HepG2 (cell line): ENCODE data around the gene CDC20. TPM values are rescaled to one million over a fixed set of nuclear protein-coding genes. Genes with fewer than 3 reads are reported as not detected.
A peak's percentile ranks its signal among the peaks of the same experiment; 100 is the strongest.

Experiments used
- ELF4 ChIP-seq: sonication (generic); formaldehyde crosslinking; IDR thresholded peaks from 2 replicates; pipeline ENCODE4 v1.5.0; 2020; ENCODE audit warnings: missing genetic modification reagents, mild to moderate bottlenecking, moderate library complexity, borderline replicate concordance
- SAP130 ChIP-seq: IDR thresholded peaks from 2 replicates; pipeline ENCODE4 v1.6.1; 2016; ENCODE audit warnings: low read depth
- ZBTB7A ChIP-seq: sonication (generic); formaldehyde crosslinking; IDR thresholded peaks from 2 replicates; pipeline ENCODE4 v1.8.0; 2022; ENCODE audit warnings: mild to moderate bottlenecking, missing genetic modification reagents
- ZFP36L2 ChIP-seq: sonication (generic); formaldehyde crosslinking; IDR thresholded peaks from 2 replicates; pipeline ENCODE4 v1.4.0; 2020; ENCODE audit warnings: missing genetic modification reagents
- ZNF329 ChIP-seq: sonication (generic); formaldehyde crosslinking; IDR thresholded peaks from 2 replicates; pipeline ENCODE4 v1.9.0; 2021; ENCODE audit warnings: low read depth, mild to moderate bottlenecking, missing genetic modification reagents
- ZNF530 ChIP-seq: sonication (generic); formaldehyde crosslinking; IDR thresholded peaks from 2 replicates; pipeline ENCODE4 v1.5.0; 2020; ENCODE audit warnings: low read depth, mild to moderate bottlenecking, missing genetic modification reagents
- polyA plus RNA-seq, 8 experiments: library from polyadenylated mRNA; depleted of rRNA in 3 of 8; stranded (reverse) in 7 of 8; unstranded in 1 of 8; fragments of >200 nt; fragmentation: Illumina TruSeq in 4 of 8; extraction: Trizol in 4 of 8; gene quantifications; 2 replicates each; pipeline versions ENCODE4 v1.2.1 to v1.2.3, GENCODE V29; 2011 to 2016; ENCODE audit warnings: low read depth in 4 of 8, missing spikeins in 1 of 8, mixed read lengths in 1 of 8; ENCODE audit not compliant: insufficient read depth in 1 of 8
- total RNA-seq, 5 experiments: library from RNA; depleted of rRNA; stranded (reverse); fragments of >200 nt; fragmentation: Illumina TruSeq; extraction: Trizol; gene quantifications; 2 replicates each; pipeline ENCODE4 v1.2.3, GENCODE V29; 2016; ENCODE audit warnings: low read depth in 1 of 5
- TF ChIP-seq, protein P1 (sequence below): sonication (generic); formaldehyde crosslinking; IDR thresholded peaks from 2 replicates; pipeline ENCODE4 v1.4.0; 2020; ENCODE audit warnings: missing genetic modification reagents
- TF ChIP-seq, protein P2 (sequence below): sonication (generic); formaldehyde crosslinking; IDR thresholded peaks from 2 replicates; pipeline ENCODE4 v1.5.0; 2020; ENCODE audit warnings: mild to moderate bottlenecking, missing genetic modification reagents
- TF ChIP-seq, protein P3 (sequence below): sonication (generic); formaldehyde crosslinking; IDR thresholded peaks from 2 replicates; pipeline ENCODE4 v1.8.1; 2023; ENCODE audit warnings: mild to moderate bottlenecking, missing genetic modification reagents
- TF ChIP-seq, protein P4 (sequence below): sonication (generic); formaldehyde crosslinking; IDR thresholded peaks from 2 replicates; pipeline ENCODE4 v1.8.0; 2022; ENCODE audit warnings: missing genetic modification reagents, mild to moderate bottlenecking, borderline replicate concordance
- TF ChIP-seq, protein P5 (sequence below): sonication (generic); formaldehyde crosslinking; conservative IDR thresholded peaks from 2 replicates; pipeline ENCODE4 v1.4.0; 2020; ENCODE audit warnings: missing genetic modification reagents
- TF ChIP-seq, protein P6 (sequence below): sonication (generic); formaldehyde crosslinking; IDR thresholded peaks from 2 replicates; pipeline ENCODE4 v1.5.1; 2020; ENCODE audit warnings: mild to moderate bottlenecking, missing genetic modification reagents, moderate library complexity

Gene CDC20
- total and polyA plus RNA-seq, 2 of the 13 experiments (the other 11 are each of a cell fraction or from before 2014, with no cell fraction given): 57.9 to 90.0 TPM

DNA sequence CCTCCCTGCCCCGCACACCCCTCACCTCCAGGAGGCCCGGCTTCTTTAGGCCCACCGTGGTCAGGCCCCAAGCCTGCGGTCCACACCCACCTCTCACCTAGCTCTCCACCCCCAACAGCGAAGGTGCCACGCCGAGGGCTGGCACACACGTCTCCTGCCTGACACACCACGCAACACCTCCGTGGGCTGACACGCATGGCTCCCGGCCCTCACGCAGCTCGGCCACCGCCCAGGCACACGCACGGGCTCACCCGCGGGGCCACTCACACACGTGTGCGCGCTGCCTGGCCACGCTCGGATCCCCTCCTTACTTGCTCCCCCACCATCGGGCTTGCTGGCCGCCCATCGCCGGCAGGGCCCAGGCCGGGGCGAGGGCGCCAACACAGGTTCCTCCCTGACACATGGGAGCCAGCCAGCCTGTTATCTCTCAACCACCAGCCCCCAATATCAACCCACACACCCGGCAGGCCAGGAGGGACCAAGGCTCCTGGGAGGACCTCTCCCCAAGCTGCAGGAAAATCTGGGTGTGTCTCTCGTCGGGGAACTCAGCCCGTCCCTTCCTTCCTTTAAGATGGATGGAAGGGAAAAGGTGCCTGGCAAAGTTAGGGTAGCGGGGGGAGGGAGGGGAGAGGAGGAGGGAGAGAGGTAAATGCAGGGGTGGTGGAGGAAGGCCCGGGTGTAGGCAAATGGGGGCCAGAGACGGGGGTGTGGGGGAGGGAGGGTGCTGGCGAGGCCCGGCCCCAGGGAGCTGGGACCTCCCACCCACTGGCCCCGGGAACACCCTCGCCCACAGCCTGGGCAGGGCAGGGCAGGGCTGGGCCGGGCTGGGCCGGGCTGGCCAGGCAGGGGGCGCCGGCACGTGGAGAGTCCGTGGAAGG lies 8.5 kb downstream of the CDC20 start (continued):
- TF ChIP-seq, protein P1, sequence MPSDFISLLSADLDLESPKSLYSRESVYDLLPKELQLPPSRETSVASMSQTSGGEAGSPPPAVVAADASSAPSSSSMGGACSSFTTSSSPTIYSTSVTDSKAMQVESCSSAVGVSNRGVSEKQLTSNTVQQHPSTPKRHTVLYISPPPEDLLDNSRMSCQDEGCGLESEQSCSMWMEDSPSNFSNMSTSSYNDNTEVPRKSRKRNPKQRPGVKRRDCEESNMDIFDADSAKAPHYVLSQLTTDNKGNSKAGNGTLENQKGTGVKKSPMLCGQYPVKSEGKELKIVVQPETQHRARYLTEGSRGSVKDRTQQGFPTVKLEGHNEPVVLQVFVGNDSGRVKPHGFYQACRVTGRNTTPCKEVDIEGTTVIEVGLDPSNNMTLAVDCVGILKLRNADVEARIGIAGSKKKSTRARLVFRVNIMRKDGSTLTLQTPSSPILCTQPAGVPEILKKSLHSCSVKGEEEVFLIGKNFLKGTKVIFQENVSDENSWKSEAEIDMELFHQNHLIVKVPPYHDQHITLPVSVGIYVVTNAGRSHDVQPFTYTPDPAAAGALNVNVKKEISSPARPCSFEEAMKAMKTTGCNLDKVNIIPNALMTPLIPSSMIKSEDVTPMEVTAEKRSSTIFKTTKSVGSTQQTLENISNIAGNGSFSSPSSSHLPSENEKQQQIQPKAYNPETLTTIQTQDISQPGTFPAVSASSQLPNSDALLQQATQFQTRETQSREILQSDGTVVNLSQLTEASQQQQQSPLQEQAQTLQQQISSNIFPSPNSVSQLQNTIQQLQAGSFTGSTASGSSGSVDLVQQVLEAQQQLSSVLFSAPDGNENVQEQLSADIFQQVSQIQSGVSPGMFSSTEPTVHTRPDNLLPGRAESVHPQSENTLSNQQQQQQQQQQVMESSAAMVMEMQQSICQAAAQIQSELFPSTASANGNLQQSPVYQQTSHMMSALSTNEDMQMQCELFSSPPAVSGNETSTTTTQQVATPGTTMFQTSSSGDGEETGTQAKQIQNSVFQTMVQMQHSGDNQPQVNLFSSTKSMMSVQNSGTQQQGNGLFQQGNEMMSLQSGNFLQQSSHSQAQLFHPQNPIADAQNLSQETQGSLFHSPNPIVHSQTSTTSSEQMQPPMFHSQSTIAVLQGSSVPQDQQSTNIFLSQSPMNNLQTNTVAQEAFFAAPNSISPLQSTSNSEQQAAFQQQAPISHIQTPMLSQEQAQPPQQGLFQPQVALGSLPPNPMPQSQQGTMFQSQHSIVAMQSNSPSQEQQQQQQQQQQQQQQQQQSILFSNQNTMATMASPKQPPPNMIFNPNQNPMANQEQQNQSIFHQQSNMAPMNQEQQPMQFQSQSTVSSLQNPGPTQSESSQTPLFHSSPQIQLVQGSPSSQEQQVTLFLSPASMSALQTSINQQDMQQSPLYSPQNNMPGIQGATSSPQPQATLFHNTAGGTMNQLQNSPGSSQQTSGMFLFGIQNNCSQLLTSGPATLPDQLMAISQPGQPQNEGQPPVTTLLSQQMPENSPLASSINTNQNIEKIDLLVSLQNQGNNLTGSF (CRISPR knock-in tag): 0 out of 2 replicates have a peak, but pooled peaks have one; percentile 38
- no peak for TF ChIP-seq ZNF329 (CRISPR knock-in tag)
- TF ChIP-seq, protein P2, sequence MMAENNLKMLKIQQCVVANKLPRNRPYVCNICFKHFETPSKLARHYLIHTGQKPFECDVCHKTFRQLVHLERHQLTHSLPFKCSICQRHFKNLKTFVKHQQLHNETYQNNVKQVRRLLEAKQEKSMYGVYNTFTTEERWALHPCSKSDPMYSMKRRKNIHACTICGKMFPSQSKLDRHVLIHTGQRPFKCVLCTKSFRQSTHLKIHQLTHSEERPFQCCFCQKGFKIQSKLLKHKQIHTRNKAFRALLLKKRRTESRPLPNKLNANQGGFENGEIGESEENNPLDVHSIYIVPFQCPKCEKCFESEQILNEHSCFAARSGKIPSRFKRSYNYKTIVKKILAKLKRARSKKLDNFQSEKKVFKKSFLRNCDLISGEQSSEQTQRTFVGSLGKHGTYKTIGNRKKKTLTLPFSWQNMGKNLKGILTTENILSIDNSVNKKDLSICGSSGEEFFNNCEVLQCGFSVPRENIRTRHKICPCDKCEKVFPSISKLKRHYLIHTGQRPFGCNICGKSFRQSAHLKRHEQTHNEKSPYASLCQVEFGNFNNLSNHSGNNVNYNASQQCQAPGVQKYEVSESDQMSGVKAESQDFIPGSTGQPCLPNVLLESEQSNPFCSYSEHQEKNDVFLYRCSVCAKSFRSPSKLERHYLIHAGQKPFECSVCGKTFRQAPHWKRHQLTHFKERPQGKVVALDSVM (CRISPR knock-in tag): no peak
- TF ChIP-seq, protein P3, sequence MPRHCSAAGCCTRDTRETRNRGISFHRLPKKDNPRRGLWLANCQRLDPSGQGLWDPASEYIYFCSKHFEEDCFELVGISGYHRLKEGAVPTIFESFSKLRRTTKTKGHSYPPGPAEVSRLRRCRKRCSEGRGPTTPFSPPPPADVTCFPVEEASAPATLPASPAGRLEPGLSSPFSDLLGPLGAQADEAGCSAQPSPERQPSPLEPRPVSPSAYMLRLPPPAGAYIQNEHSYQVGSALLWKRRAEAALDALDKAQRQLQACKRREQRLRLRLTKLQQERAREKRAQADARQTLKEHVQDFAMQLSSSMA: no peak
- TF ChIP-seq SAP130 (CRISPR knock-in tag): no peak; the same call in 1 of the 2 replicates
- TF ChIP-seq, protein P4, sequence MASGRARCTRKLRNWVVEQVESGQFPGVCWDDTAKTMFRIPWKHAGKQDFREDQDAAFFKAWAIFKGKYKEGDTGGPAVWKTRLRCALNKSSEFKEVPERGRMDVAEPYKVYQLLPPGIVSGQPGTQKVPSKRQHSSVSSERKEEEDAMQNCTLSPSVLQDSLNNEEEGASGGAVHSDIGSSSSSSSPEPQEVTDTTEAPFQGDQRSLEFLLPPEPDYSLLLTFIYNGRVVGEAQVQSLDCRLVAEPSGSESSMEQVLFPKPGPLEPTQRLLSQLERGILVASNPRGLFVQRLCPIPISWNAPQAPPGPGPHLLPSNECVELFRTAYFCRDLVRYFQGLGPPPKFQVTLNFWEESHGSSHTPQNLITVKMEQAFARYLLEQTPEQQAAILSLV: 0 out of 2 replicates have a peak, but pooled peaks have one; percentile 3
- no peak for TF ChIP-seq ELF4 (CRISPR knock-in tag)
- no peak for TF ChIP-seq ZNF530 (CRISPR knock-in tag)
- no peak for TF ChIP-seq ZFP36L2 (CRISPR knock-in tag)
- no peak for TF ChIP-seq ZBTB7A (CRISPR knock-in tag)
- TF ChIP-seq, protein P5, sequence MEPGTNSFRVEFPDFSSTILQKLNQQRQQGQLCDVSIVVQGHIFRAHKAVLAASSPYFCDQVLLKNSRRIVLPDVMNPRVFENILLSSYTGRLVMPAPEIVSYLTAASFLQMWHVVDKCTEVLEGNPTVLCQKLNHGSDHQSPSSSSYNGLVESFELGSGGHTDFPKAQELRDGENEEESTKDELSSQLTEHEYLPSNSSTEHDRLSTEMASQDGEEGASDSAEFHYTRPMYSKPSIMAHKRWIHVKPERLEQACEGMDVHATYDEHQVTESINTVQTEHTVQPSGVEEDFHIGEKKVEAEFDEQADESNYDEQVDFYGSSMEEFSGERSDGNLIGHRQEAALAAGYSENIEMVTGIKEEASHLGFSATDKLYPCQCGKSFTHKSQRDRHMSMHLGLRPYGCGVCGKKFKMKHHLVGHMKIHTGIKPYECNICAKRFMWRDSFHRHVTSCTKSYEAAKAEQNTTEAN (CRISPR knock-in tag): no peak
- TF ChIP-seq, protein P6, sequence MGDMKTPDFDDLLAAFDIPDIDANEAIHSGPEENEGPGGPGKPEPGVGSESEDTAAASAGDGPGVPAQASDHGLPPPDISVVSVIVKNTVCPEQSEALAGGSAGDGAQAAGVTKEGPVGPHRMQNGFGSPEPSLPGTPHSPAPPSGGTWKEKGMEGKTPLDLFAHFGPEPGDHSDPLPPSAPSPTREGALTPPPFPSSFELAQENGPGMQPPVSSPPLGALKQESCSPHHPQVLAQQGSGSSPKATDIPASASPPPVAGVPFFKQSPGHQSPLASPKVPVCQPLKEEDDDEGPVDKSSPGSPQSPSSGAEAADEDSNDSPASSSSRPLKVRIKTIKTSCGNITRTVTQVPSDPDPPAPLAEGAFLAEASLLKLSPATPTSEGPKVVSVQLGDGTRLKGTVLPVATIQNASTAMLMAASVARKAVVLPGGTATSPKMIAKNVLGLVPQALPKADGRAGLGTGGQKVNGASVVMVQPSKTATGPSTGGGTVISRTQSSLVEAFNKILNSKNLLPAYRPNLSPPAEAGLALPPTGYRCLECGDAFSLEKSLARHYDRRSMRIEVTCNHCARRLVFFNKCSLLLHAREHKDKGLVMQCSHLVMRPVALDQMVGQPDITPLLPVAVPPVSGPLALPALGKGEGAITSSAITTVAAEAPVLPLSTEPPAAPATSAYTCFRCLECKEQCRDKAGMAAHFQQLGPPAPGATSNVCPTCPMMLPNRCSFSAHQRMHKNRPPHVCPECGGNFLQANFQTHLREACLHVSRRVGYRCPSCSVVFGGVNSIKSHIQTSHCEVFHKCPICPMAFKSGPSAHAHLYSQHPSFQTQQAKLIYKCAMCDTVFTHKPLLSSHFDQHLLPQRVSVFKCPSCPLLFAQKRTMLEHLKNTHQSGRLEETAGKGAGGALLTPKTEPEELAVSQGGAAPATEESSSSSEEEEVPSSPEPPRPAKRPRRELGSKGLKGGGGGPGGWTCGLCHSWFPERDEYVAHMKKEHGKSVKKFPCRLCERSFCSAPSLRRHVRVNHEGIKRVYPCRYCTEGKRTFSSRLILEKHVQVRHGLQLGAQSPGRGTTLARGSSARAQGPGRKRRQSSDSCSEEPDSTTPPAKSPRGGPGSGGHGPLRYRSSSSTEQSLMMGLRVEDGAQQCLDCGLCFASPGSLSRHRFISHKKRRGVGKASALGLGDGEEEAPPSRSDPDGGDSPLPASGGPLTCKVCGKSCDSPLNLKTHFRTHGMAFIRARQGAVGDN: peak; percentile 48; the same call in 1 of the 2 replicates
